HG03135 (cell line): ENCODE results near the gene NR4A1.
A peak's percentile ranks its signal among the peaks of the same experiment; 100 is the strongest.

Experiments used
- ATAC-seq: cut with Tn5 transposase; IDR thresholded peaks from one replicate; pipeline ENCODE4 v1.9.1; 2021; ENCODE audit warnings: mild to moderate bottlenecking, moderate library complexity; ENCODE audit not compliant: unreplicated experiment

NR4A1 gene

DNA sequence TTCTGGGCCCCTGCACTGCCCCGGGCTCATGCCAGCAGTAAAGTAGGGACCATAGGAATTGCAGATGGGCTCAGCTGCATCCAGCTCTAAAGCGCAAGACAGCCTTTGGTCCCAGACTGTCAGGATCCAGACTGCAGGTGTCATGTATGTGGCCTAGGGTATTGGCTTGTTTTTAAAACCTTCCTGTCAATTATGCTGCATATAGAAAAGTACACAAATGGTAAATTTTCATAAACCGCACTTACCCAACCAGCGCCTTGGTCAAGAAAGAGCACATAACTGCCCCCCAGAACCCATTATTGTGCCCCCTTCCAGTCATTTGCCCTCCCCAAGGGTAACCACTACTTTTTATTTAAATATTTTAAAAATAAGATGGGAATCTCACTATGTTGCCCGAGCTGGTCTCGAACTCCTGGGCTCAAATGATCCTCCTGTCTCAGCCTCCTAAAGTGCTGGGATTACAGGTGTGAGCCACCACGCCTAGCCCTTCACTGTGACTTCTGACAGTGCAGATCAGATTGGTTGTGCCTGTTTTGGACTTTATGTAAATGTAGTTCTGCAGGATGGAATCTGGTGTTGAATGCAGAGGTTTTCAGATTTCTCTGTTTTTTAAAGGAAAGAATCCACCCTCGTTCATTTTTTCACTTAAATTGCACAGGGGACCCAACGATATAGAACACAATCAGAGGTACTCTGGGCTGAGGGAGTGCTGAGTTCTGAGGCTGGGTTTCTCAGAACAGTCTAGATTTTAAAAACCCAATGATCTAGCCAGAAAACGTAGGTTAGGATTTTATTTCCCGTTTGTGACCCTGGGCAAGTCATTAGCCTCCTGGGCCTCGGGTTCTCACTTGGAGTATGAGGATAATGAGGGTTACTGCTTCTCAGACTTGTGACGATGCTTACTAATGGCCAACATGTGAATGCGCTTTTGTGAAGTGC, 6.7 kb downstream of the NR4A1 start:
- ATAC-seq = no peak

GRCh38 chr12:52058631-52059361, 7.6 kb downstream of the NR4A1 start:
- ATAC-seq = no peak

- ATAC-seq = no peak
These were observed 8.6 kb downstream of the NR4A1 start for GRCh38 chr12:52059582-52060497.

DNA sequence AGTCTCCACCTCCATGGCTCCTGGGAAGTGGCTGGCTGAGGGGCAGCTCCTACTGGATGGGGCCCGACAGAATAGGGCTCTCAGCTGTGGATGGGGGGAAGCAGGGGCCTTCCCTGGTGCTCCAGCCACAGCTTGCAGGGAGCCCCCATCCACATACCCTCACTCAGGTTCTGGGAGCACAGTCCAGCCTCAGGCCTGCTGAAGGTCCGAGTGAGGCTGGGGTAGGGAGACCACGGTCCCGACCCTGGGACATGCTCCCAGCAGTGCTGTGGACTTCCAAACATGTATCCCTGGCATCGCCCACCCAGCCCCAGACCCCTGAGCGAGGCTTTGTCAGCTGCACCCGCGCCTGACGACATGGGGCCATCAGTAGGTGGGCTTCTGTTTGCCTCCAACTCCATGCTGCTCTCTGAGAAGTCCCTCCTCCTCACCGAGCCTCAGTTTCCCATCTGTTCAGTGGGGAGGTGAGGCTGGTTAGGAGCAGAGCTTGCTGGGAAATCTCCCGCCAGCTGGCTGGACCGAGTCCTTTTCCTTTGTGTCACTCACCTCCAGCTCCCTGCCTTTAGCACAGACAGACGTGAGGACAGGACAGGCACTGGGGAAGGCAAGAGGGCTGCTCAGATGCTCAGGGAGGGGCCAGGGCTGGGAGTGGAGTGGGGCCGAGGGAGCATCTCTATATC, 9.4 kb downstream of the NR4A1 start:
- ATAC-seq = no peak

DNA sequence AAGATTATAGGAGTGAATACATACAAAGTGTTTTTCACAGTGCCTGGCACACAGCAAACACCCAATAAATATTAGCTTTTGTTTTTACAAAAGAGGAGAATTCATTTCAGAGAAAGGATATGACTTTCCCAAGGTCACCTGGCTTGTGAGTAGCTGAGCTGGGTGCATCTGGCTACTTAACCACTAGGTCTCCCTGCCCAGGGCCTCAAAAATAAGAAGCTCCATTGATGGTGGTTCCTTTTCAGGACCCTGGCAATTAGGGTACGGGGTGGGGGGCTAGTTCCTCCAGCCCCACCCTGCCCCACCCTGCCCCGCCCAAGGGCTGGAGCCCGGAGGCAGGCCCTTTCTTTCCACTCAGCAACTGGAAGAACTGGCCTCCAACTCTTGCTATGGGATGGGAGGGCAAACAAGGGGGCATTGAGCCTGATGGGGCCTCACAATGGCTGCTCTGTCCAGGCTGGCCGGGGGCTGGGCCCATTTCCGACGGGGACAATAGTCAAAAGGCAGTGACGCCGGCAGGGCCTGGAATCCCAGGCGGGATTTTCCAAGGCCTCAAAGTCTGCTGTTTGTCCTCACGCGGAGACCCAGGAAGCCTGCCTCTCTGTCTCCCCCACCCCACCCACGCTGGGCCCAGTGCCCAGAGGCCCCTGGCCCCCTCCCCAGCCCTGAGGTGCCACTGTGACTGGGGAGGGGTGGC, 10.4 kb downstream of the NR4A1 start:
- no peak for ATAC-seq

DNA sequence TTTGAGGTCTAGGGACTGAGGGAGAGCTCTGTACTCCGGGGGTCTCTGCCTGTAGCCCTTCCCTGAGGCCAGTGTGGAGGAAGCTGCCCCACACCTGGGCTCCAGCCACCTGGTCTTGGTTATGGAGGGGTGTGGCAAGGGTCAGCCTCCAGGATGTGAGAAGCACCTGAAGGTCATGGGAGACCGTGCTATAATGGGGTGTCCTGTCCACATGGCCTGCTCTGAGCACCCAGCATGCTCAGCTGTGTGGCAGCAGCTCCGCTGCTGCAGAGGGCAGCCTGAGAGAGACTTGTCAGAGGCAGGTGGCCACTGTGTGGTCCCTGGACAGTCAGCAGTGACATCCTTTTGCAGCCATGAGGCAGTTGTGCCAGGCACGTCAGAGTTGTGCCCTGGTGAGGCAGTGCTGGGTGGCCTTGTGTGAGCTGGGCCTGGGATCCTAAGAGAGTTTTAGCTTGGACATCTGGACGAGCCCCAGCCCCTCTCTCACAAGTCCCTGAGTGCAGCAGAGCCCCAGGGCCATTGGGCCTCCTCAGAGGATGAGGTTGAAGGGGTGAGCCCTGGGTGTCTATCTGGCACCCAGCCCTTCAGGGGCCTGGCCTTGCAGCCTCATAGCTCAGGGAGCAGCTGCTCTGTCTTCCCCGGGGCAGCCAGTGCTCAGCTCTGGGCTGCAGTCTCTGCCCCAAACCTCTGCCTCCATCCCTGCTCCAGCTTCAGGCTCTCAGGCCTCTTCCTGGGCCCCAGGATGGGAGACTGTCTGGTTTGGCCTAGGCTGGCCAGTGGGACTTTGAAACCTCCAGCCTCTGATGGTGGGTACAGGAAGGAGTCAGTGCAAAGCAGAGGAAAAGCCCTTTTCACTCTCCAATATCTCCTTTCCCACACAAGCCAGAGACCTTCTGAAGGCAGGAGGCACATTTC, 11.2 kb downstream of the NR4A1 start:
- ATAC-seq = no peak

- no peak for ATAC-seq
These were observed 12.1 kb downstream of the NR4A1 start for GRCh38 chr12:52063082-52063924.

GRCh38 chr12:52063981-52064649, 12.9 kb downstream of the NR4A1 start:
- ATAC-seq = no peak

- no peak for ATAC-seq
These were observed 15.3 kb downstream of the NR4A1 start for GRCh38 chr12:52066346-52067080.

GRCh38 chr12:52067081-52067374, 15.8 kb downstream of the NR4A1 start:
- ATAC-seq = no peak

GRCh38 chr12:52069327-52070184, 18.3 kb downstream of the NR4A1 start, which contains the start of gene ATG101:
Gene ATG101 (plus strand): TSS chr12:52069978. CDS start chr12:52073651, 3,673 bp downstream.
- peak; percentile 91 for ATAC-seq

DNA sequence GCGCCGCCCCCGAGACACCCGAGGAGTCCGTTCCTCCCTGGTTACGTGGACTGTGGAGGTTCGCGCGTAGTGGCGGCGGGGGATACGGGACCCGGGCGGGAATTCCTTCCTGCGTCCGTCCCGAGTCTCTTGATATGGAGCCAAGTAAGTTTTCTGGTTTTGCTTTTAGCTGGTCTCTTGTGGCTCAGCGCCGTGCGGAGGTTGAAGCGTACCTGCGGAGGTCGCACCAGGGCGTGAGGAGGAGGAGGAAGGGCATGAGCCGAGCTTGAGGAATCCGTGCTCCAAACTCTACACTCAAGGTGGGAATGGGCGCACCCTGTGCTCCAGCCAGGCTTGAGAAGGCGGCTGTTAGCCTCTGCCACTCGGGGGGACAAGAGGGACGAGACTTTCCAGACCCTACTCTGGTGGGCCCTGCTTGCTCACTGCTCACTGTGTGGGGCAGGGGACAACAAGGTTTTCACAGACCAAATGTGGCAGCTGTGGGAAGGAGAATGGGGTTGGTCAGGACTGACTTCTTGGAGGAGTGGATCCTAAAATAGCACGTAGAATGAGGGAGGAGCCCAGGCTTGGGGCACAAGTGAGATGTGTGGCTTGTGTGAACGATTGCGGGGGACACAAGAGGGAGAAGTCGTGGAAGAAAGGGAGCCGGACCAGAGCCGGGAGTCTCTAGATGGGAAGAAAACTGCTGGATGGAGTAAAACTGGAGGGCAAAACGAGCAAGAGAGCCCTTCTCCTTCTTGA, 19.1 kb downstream of the NR4A1 start:
- peak; percentile 26 for ATAC-seq

DNA sequence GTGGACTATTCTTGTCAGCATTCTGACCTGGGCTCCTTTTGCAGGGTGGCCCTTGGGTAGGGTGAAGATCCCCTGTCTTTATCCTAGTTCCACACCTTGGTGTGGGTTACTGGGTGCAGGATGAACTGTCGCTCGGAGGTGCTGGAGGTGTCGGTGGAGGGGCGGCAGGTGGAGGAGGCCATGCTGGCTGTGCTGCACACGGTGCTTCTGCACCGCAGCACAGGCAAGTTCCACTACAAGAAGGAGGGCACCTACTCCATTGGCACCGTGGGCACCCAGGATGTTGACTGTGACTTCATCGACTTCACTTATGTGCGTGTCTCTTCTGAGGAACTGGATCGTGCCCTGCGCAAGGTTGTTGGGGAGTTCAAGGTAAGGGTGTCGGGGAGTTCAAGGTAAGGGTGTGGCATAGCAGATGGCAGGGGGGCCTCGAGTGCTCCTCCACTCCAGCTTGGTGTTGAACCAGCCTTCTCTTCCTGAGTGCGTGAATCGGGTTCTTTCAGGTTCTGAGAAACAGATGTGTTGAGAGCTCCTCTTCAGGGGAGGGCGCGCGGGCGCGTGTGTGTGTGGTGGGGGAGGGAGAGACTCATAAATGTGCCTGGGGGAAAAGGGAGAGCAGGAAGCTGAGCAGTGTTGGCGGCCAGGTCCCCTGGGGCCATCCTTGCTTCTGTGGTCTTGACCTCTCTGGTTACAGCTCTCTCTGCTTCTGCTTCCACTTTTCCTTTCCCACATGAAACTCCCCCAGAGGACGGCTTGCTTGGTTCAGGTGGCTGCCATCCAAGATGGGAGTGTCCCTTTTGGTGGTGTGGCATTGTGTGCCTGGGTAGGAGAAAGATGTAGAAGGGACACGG, 22.5 kb downstream of the NR4A1 start:
- no peak for ATAC-seq
